GM18505 (cell line): ENCODE data around the gene ANAPC5.
"Not testable (repeated sequence)": the region's sequence is repeated elsewhere in the genome, so short reads cannot be mapped to it uniquely, and the experiment has no call there.

Experiments used
- ATAC-seq: cut with Tn5 transposase; IDR thresholded peaks from one replicate; pipeline ENCODE4 v1.9.1; 2021; ENCODE audit not compliant: unreplicated experiment
- POLR2A ChIP-seq: IDR thresholded peaks from 4 replicates; pipeline ENCODE4 v1.6.1; 2011; ENCODE audit warnings: borderline replicate concordance; ENCODE audit not compliant: insufficient read depth, insufficient read length; ENCODE audit errors: extremely low read depth

ANAPC5 gene

DNA sequence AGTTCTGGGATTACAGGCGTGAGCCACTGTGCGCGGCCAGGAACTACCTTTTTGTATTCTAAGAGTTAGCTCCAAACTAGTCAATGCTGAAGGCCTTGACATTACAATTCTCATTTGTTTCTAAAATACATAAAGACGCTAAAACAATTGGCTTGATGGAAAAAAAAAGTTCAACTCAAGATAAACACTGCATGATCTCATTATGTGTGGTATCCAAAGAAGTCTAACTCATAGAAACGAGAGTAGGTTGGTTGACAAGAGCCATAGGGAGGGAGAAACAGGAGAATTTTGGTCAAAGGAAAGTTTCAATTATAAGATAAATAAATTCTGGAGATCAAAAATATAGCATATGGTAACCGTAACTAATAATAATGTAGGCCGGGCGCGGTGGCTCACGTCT lies 27.7 kb upstream of the ANAPC5 start:
- no peak for ATAC-seq
- TF ChIP-seq POLR2A: no peak

DNA sequence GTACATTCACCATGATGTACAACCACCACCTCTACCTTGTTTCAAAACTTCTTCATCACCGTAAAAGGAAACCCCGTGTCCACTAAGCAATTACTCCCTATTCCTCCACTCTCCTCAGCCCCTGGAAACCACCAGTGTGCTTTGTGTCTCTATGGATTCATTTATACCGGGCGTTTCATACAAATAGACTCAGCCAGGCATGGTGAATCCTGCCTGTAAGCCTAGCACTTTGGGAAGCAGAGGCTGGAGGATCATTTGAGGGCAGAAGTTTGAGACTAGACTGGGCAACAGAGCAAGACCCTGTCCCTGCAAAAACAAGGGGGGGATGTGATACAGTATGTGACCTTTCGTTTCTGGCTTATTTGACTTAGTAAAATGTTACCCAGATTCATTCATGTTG lies 26.5 kb upstream of the ANAPC5 start:
- ATAC-seq: no peak
- no peak for TF ChIP-seq POLR2A

DNA sequence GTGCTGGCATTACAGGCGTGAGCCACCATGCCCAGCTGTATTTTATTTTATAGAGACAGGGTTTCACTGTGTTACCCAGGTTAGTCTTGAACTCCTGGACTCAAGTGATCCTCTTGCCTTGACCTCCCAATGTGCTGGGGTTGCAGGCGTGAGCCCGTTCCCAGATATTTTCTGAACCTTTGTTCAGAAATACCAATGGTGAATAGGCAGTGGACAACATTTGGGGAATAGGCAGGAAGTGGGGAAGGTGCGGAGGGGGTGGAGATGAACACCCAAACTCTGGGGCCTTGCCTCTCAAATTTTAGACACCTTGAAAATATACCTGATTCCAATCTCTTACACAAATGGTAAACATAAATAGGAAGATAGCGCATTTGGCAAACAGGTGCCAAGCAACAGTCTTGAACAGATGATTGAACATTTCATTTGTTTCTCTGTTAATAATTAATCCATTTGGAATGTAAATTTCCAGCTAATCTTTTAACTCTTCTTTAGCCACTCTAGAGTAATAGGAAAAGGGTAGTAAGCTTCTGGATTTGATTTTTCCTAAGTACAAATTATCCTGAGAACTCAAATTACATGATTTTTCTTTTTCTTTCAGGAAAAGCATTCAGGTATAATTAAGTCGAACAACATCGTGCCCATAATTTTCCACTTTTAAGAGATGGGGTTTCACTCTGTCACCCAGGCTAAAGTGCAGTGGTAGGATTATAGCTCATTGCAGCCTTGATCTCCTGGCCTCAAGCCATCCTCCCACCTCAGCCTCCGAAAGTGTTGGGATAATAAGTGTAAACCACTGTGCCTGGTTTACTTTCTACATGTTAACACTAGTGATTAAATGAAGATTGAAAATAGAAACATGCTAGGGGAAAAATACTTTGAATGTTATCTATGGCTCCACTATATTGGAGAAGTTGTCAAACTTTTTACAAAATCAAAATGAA lies 24.8 kb upstream of the ANAPC5 start:
- no peak for TF ChIP-seq POLR2A
- ATAC-seq: no peak

DNA sequence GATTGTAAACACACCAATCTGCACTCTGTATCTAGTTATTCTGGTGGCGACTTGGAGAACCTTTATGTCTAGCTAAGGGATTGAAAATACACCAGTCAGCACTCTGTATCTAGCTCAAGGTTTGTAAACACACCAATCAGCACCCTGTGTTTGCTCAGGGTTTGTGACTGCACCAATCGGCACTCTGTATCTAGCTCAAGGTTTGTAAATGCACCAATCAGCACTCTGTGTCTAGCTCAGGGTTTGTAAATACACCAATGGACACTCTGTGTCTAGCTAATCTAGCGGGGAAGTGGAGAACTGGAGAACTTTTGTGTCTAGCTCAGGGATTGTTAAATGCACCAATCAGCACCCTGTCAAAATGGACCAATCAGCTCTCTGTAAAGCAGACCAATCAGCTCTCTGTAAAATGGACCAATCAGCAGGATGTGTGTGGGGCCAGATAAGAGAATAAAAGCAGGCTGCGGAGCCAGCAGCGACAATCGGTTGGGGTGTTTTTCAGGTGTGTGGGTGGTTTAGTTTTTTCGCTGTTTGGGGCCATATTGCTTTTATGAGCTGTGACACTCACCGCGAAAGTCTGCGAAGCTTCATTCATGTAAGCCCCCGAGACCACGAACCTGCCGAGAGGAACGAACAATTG lies 22.9 kb upstream of the ANAPC5 start:
- not testable (repeated sequence) for ATAC-seq

DNA sequence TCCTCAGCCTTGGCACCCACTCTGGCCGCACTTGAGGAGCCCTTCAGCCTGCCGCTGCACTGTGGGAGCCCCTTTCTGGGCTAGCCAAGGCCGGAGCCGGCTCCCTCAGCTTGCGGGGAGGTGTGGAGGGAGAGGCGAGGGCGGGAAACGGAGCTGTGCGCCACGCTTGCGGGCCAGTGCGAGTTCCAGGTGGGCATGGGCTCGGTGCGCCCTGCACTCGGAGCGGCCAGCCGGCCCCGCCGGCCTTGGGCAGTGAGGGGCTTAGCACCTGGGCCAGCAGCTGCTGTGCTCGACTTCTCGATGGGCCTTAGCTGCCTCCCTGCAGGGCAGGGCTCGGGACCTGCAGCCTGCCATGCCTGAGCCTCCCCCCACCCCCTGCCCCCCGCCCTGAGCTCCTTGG lies 22.1 kb upstream of the ANAPC5 start:
- ATAC-seq: not testable (repeated sequence)

DNA sequence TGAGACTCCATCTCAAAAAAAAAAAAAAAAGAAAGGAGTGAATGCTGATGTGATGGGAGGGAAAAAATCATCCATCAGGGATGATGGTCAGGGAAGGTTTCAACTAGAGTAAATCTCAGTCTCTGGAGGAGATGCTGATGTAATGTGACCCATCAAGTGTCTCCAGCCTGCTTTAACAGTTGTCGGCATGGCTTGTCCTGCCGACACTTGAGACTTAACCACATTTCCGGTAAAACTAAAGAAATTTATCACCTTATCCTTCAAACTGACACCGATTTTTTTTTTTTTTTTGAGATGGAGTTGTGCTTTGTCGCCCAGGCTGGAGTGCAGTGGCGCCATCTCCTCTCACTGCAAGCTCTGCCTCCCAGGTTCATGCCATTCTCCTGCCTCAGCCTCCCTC lies 21.5 kb upstream of the ANAPC5 start:
- no peak for TF ChIP-seq POLR2A
- ATAC-seq: no peak

DNA sequence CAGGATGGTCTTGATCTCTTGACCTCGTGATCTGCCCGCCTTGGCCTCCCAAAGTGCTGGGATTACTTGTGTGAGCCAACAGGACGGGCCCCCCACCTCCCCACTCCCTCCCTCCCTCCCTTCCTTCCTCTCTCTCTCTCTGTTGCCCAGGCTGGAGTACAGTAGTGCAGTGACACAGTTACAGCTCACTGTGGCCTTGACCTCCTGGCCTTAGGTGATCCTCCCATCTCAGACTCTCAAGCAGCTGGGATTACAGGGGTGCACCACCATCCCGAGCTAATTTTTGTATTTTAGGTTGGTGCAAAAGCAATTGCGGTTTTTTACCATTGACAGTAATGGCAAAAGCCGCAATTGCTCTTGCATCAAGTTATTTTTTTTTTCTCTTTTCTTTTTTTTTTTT lies 19.2 kb upstream of the ANAPC5 start:
- no peak for TF ChIP-seq POLR2A
- ATAC-seq: no peak

DNA sequence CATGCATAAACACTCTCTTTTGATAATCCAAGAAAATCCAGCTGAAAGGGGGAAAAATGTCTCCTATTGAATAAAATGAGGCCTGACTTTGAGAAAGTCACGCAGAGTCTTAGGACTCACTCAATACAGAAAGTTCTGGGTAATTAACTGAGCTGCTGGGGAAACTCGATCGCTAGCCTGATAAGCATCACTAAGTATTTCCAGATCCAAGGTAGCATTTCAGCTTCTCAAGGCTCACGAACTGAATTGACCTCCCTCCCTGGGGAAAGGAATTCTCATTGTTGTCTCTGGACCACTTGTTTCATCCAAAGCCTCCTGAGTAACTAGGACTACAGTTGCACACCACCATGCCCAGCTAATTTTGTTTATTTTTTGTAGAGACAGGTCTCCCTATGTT lies 13.8 kb upstream of the ANAPC5 start:
- TF ChIP-seq POLR2A: no peak
- no peak for ATAC-seq

DNA sequence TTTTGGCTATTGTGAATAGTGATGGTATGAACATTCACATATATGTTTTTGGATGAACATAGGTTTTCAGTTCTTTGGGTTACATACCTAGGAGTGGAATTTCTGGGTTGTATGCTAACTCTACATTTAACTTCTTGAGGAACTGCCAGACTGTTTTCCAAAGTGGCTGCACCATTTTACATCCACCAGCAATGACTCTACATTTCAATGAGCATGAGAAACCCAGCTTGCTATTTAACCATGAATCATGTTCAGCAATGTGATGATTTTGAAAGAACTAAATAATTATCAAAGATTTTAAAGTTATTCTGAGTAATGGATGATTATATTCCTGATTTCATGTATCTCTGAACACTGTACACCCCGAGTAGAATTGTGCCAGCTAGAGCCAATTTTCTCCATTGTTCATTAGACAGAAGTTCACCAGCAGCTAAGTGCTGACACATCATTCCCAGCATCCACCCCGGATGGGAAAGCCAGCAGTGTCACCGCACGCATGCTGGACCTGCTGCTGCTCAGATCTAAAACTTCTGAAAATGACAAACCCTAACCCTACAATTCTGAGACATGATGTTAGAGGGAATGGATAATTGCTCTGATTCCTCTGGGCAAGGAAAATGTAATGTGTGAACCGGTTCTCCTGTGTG lies 13.3 kb upstream of the ANAPC5 start:
- no peak for ATAC-seq
- no peak for TF ChIP-seq POLR2A

DNA sequence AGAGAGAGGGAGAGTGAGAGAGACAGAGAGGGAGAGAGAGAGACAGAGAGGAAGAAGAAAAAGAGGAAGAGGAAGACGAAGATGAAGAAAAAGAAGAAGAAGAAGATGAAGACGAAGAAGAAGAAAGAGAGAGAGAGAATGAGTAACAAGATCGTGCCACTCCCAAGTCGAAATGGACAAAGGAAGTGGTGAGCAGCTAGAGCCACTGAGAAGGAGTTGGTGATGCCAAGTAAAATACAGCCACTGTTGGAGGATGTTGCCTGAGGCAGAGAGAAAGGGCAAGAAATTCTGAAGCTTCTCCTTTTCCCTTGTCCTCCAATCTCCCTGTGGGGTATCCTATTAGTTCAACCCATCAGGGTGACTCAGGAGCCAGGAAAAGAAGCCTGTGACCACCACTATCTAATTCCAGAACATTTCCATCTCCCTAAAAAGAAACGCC lies 12.5 kb upstream of the ANAPC5 start:
- no peak for ATAC-seq
- no peak for TF ChIP-seq POLR2A

DNA sequence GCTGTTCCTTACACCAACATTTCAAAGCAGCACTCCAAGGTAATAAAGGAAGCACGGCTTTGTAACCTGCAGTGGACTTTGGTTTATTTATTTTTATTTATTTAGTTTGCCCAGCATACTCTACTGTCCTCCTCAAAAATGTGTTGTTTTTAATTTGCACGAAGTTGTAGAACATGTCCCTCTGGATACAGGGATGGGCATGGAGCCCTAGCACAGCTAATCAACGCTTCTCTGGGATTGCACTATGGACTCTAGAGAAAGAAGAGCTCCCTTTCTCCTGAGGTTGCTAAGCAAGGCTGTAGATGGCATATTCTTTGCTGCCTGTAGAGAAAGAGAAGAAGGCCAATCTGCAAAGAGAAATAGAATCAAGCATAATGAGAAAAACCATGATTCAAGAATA lies 5.9 kb upstream of the ANAPC5 start:
- TF ChIP-seq POLR2A: no peak
- no peak for ATAC-seq

DNA sequence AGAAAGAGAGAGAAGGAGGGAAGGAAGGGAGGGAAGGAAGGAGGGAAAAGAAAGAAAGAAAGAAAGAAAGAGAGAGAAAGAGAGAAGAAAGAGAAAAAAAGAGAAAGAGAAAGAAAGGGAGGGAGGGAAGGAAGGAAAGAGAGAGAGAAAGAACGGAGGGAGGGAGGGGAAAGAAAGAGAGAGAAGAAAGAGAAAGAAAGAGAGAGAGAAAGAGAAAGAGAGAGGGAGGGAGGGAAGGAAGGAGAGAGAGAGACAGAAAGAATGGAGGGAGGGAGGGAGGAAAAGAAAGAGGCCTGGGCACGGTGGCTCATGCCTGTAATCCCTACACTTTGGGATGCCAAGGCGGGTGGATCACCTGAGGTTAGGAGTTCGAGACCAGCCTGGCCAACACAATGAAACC lies 5.1 kb upstream of the ANAPC5 start:
- TF ChIP-seq POLR2A: no peak
- no peak for ATAC-seq

DNA sequence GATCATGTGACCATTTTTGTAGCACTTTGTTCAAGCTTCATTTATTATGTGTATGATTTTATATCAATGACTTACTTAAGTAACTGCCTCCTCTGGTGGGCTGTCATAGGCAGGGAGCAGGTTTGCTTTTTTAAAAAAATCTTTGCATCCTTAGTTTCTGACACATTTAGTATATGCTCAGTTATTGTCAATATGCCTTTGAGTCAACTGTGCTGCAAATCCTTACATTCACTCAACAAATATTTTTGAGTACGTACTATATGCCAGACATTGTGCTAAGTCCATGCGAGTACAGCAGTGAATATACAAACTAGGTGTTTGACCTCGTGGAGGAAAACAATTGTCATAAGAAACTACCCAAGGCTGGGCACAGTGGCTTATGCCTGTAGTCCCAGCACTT lies 4.4 kb upstream of the ANAPC5 start:
- no peak for TF ChIP-seq POLR2A
- ATAC-seq: no peak

DNA sequence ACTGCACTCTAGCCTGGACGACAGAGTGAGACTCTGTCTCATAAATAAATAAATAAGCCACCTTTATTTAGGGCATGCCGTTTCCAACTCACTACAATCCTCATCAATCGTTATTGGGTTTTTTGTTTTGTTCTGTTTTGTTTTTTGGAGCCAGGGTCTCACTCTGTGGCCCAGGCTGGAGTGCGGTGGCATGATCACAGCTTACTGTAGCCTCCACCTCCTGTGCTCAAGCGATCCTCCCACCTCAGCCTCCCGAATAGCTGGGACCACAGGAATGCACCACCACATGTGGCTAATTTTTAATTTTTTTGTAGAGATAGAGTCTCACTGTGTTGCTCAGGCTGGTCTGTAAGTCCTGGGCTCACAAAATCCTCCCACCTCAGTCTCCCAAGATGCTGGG lies 3.6 kb upstream of the ANAPC5 start:
- ATAC-seq: no peak
- TF ChIP-seq POLR2A: no peak
